ENCODE results near the gene ACIN1.

ACIN1 gene

DNA sequence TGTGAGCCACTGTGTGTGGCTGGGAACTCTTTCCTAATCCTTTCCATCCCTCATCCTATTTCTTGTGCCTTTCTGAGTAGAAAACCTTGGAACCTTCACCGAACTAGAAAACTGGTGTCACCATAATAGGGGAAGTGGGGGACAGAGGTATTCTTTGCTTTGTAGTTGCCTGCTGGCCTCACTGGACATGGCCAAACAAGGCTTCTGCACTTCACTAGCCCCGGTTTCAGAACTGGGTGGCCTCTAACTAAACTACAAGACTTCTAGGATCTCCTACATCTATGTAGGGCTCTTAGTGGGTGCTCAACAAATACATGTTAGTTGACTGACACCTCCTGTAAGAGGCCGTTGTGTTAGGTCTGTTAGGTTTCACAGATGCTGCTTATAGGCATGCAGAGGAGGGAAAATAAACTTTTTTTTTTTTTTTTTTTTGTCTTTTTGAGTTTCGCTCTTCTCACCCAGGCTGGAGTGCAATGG, 10.4 kb upstream of the ACIN1 start:
- DNase-seq (ENCODE audit: low spot score) = no peak

DNA sequence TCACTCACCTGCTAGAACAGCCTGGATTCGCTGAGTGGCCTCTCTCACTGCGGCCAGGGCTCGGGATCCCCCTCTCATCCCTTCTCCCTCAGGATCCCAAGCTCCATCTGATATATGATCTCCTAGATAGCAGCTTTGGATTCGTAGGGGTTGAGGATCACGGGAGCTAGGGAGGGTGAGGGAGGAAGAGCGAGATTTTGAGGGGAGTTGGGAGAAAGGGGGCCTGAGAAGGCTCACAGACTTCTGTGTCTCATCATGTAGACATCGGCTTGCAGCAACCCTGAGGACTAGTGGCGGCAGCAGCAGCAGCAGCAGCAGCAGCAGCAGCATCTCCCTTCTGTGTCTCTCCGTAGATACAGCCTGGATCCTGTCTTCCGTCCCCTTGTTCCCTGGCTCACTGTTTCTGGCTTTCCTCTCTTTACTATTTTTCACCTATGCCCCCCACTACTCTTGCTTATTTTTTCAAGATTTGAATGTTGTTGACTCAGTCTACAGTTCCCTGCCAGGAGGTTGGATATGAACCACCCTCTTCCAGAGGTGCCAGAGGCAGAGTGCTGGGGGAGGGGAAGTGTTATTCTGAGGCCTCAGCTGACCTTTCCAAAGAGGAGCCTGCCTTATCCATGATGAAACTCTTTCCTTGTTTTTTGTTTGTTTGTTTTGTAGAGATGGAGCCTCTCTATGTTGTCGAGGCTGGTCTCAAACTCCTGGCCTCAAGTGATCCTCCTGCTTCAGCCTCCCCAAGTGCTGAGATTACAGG, 9.8 kb upstream of the ACIN1 start, which contains the start of gene CIROP:
Gene CIROP, minus strand, starts transcription at position 399 of the 757 bp plus-strand sequence. Its CDS starts 69 bp downstream, at position 330.
- DNase-seq (ENCODE audit: low spot score) = no peak

DNA sequence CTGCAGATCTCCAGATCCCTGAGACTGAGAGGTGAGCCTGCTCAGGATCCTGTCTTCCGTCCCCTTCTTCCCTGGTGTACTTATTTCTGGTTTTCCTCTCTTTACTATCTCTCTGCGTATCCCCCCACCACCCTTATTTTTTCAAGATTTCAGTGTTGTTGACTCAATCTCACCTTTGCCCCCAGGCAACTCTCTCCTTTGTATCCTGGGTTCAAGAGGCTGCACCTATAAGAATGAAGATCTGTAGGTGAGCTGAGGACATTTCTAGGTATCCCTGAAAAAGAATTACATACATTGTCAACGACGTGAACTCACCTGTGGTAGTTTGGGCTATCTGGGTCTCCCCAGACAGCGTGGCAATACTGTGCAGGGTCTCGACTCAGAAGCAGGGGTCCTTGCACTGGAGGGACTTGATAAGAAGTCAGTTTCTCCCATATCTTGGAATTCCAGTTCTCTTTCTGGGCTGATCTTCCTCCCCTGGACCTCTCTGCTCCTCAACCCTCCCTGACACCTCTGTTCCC, 9.2 kb upstream of the ACIN1 start:
- DNase-seq (ENCODE audit: low spot score) = no peak

DNA sequence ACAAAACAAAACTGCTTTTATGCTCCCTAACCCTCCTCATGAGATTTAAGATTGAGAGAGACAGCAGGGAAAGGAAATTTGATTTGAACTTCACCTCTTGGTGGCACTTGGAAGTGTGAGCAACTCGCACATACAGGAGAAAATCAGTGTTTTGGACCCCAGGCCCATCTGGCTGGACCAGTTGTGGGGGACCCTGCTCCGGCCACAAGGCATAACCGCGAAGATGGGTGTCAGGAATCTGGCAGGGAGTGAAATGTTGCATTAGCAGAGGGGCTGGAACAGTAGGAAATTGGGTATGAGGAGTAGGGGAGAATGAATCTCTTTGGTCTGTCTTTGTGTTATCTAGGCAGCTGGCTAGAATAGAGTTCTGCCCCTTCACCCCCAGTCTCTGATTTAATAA, 8.6 kb upstream of the ACIN1 start:
- DNase-seq (ENCODE audit: low spot score) = no peak

DNA sequence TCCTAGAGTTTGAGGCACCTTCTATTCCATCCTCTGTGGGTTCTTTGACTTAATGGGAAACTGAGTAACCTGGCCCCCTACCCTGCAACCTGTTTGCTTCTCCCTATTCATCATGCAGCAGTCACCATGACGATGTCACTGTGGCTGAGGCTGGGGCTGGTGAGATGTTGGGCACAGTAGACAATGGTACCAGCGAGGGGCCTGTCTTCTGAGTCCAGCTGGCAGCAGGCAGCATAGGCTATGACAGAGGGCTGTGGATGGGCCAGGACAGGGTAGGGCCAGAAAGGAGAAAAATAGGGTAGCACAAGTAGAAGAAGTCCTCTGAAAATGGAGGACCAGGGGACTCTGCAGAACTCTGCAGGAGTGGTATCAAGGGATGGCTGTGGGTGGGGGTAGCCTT, 7.9 kb upstream of the ACIN1 start:
- peak; percentile 64 for DNase-seq (ENCODE audit: low spot score)

DNA sequence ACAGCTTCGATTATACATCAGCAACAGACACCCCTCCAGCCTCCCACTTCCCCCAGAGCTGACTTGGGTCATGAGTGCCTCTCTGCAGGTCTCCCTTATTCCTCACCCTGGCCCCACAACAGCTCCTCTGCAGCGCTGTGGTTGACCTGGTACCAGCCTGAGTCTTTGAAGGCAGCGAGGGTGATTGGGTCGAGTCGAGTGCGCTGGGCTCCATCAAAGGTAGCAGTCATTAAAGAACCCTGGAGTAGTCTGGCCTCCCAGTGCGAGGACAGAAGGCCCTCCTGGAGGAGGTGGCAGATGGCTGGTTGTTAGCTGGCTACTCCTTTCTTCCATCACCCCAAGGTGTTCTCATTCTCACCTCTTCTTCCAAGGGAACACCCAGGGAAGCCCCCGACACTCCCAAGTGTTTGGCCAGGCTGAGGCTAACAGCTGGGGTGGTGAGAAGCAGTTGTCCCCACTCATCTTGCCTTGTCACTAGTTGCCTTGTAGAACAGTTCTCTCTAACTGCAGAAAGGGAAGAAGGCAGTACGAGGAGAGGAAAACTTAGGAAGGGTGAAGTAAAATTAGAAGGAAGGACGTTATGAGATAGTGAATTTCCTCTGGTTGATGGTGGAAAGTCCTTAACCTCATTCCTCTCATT, 7.2 kb upstream of the ACIN1 start:
- DNase-seq (ENCODE audit: low spot score) = no peak

DNA sequence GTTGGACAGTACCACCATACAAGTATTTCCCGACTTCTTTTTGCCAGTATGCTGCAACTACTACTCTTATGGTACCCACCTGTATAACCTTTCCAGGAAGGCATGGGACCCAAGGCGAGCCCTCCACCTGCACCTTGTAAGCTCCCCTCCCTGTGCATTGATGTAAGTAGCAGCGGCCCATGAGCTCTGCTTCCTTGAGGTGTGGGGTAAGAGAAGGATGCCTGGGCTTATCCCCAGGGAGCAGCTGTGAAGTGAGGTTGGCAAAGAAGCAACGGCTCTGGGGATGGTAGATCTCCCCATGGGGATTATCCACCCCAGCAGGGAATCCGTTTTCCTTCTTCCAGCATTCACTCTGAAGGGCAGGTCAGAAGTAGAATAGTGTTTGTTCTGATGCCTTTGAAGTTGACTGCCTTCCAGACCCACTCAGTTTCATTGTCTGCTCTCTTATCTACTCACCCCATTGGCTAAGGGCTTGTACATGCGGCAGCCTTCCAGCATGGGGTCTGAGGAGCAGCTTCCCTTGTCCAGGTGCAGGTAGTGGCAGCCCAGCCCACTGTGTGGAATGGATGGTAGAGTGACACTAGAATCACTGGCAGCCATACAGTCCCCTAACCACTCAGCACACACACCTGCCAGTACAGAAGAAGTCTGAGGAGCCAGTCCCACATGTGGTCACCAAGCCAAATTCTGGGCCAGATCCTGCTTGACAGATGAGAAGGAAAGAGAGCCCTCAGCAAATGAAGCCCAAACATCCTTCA, 6.5 kb upstream of the ACIN1 start:
- no peak for DNase-seq (ENCODE audit: low spot score)

DNA sequence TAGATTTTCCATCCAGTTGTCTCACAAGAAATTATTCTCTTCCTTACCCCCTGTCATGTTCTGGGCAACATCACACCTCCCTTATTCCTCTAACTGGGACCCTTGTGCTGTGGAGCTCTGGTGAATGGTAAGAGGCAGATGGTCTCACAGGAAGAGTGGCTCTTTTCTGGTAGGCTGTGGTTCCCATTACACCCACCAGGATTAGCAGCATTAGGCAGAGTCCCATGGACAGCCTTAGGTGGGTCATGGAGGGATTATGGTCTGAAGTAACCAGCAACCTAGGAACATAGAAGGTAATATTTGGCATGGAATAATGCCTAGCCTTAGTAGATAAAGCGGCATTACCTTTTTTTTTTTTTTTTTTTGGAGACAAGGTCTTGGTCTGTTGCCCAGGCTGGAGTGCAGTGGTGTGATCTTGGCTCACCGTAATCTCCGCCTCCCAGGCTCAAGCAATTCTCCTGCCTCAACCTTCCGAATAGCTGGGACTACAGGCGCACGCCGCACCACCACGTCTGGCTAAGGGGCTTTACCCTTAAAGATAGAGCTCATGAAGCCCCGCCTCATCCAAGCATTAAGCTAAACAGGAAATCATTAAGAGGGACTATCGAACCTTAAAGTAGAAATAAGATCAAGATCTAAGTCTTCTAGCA, 4.4 kb upstream of the ACIN1 start:
- DNase-seq (ENCODE audit: low spot score) = no peak

DNA sequence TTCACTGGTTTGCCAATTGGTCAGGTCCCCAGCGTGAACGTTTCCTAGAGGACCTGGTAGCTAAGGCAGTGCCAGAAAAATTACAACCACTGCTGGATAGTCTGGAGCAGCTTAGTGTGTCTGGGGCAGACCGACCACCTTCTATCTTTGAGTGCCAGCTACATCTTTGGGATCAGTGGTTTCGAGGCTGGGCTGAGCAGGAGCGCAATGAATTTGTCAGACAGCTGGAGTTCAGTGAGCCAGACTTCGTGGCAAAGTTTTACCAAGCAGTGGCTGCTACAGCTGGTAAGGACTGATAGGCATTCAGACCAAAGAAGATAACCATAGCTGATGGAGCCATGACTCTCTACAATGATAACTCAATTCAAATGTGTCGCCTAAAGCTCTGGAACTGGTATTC, 2.9 kb upstream of the ACIN1 start:
- no peak for DNase-seq (ENCODE audit: low spot score)

DNA sequence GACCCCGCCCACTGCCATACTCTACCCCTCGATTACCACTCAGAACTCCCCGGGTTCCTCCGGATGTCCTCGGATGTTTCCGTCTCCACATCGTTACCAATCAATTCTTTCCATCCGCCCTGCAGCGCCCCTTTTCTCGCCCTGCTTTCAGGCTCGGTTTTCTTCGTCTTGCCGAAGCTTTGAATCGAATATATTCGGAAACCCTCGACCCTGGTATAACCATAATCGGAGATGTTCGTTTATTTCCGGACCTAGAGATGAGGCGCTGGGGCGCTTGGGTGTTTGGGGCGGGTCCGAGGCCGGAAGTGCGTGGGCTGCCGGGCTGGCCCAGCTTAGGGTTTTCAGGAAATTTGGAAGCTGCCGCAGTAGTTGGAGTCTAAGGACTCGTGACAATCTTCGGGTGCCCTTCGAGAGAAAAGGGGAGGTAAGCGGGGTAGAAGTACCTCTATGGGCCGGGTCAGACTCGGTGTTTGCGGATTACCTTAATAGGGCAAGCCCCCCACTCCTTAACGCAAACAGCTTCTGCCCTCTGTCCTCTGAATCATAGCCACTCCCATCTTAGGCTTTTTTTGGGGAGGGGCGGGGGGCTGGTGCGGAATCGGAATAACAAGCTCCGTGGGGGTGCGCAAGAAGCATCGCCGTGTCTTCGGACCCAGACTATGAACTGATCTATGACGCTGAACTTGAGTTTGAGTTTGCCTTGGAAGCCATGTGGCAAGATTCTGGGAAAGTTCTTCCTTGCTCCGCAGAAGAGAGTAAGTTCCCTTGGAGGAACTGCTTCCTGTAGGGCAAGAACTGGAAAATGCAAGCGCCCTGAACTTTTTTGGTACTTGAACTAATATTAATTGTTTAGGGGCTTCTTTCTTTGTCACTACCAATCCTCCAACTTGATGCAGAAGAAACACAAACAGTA, 516 bp upstream of the ACIN1 start, which contains the start of gene C14orf119:
Gene C14orf119, plus strand, starts transcription at position 310 of the 913 bp plus-strand sequence. CDS start 2,154 bp downstream, outside the sequence.
- DNase-seq (ENCODE audit: low spot score) = peak; percentile 100

DNA sequence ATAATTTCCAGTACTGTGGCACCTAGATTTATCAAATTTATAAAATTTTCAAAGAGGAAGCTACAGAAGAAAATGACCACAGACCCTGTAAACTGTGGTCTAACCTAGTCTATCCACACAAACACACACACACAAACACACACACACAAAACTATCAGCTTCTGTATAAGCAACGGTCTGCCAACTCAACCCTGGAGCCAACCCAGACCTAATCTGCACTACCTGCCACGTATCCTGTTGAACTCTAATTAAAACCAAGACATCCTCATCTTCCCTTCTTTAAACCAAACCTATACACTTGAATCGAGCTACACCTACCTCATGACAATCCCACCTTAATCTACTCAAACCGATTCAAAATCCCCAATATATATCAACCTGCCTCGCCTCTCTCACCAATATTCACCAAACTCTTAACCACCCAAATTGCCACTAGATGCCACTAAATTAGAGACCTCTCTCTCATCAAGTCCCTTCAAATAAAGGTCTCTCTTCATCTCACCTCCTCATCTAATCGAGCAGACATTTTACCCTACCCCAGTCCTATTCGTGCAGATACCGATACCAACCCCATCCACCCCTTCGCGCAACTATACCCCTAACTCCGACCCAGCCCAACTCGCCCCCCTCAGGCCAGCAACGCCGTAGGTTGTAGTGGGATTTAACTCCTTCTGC, 808 bp downstream of the ACIN1 start:
- DNase-seq (ENCODE audit: low spot score) = no peak

DNA sequence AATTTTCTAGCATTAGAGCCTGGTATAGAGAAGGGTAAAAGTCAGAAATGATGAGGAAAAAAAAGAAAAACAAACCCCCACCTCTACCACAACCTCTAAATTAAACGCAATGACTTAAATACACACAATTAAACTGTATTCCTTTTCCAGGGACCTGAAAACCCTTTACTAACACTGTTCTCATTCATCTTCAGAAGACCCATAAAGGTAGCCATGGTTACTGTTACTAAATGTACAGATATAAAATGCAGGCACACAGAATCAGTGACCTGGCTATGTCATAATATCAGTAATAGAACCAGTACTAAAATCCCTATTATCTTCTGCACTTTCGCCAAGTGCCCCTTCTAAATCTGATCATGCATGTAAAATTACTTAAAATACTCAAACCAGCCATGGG, 1.4 kb downstream of the ACIN1 start:
- no peak for DNase-seq (ENCODE audit: low spot score)

DNA sequence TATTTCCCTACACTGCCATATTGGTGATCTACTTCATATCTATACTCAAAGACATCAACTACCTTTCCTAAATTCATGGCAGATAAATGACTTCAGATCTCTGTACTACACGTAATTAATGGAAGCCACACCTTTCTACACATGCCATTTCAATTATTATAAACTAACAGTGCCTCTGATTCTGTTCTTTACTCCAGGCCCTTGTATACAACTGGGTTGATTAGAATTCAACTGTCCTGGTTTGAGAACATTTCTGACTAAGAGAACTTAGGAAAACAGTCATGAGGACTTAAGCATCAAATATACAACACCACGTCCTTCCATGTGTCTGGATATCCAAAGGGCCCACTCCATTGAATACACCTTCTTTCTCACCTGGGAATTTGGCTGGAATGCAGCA, 1.8 kb downstream of the ACIN1 start:
- DNase-seq (ENCODE audit: low spot score) = no peak

DNA sequence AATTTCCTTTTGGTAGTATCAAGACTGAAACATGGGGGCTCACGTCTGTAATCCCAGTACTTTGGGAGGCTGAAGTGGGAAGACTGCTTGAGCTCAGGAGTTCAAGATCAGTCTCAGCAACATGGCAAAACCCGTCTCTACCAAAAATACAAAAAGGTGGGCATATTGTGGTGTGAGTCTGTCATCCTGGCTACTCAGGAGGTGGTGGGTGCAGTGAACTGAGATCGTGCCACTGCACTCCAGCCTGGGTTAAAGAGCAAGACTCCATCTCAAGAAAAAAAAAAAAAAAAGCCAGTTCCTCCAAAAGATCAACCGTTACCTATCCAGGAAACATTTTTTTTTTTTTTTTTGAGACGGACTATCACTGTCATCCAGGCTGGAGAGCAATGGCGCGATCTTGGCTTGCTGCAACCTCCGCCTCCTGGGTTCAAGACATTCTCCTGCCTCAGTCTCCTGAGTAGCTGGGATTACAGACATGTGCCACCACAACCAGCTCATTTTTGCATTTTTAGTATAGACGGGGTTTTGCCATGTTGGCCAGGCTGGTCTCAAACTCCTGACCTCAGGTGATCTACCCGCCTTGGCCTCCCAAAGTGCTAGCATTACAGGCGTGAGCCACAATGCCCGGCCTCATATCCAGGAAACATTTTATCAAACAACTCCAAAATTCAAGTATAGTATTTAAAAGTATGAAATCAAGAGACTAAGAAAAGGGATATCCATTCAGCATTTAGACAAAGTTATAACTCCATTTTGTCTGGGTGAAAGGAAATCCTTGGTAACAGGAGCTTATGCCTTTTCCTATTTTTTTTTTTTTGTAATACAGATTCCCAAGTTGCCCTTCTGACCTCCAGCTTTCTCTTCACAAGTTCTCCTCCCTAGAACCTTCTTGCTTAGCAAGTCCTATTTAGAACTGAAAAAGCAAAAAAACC, 3.4 kb downstream of the ACIN1 start:
- no peak for DNase-seq (ENCODE audit: low spot score)

DNA sequence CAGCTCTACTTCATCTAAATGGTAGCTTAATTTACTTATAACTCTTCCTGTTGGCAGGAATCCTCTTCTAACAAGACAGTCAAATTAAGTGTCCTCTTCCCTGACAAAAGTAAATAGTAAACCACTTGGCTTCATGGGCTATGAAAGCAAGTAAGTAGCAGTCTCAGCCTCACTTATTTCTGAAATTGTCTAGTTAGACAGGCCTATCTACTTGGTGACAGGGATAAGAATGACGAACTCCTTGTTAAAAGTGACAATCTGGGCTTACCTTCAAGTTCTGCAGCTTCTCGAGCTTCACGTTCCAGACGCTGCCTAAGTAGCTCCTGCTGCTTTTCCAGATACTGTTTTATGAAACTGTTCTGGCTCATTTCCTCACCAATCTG, 4.7 kb downstream of the ACIN1 start:
- DNase-seq (ENCODE audit: low spot score) = no peak

DNA sequence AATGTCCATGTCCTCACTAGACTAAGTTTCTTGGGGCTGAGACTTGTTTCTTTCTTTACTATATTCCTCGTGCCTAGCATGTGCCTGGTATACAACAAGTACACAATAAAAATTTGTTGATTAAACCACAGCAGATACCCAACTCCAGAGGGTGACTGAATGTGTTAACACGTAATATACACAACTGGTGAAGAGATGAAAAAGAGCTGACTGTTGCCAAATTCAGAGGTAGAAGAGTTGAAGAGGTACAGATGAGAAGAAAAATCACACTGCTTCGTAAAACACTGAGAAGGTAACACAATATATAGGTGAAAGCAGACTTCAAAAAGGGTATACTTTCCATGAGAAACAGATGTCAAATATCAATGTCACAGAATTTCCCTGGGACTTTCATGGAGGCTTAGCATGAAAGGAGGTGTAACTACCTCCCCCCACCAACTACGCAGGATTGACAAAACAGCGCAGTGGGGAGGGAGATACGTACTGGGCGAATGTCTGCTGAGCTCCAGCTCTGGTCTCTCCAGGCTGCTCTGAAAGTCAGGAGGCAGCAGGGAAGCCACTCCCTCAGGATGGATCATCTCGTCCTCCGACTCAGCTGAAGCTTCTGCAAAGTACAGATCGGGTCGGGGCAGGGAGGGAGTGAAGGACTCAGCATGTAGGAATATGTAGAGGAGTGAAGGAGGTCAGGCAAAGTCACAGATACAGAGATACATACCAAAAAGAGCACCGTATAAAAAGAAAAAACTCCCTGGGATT, 5.3 kb downstream of the ACIN1 start:
- DNase-seq (ENCODE audit: low spot score) = no peak

DNA sequence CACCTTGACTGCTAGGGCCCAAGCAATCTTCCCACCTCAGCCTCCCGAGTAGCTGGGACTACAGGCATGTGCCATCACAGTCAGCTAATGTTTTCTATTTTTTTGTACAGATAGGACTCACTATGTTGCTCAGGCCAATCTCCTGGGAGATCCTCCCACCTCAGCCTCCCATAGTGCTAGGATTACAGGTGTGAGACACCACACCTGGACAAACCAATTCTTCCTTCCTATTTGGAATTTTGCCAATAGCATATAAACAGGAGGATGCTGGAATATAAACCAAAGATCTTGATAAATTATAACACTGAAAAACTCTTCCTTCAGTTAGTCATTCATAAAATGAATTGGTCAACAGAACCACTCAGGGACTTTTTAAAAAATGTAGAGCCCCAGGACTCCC, 8.4 kb downstream of the ACIN1 start:
- no peak for DNase-seq (ENCODE audit: low spot score)

DNA sequence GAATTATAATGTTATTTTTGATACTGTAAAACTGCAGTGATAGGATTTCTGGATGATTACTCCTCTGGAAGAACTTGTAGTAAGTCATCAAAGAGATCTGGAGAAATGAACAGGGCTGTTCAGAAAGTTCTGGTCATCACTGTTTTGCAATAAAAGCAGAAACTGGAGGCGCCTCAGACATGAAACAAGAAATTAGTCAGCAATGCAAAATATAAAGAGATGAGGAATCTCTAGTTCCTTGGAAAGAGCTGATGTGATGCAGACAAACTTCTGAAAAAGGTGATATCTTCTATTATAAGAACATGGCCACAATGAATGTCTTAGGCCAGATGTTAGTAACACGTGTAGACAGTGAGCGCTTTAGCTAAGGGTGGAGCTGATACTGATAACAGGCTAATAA, 9.5 kb downstream of the ACIN1 start:
- DNase-seq (ENCODE audit: low spot score) = no peak
